HuH-7 (cell line): ENCODE data around the gene ZNF410.
"Not testable (repeated sequence)": the region's sequence is repeated elsewhere in the genome, so short reads cannot be mapped to it uniquely, and the experiment has no call there.

Experiments
- DNase-seq: peaks from one replicate; pipeline ENCODE4 v3.0.0; 2011; ENCODE audit warnings: low spot score

Gene ZNF410, protein sequence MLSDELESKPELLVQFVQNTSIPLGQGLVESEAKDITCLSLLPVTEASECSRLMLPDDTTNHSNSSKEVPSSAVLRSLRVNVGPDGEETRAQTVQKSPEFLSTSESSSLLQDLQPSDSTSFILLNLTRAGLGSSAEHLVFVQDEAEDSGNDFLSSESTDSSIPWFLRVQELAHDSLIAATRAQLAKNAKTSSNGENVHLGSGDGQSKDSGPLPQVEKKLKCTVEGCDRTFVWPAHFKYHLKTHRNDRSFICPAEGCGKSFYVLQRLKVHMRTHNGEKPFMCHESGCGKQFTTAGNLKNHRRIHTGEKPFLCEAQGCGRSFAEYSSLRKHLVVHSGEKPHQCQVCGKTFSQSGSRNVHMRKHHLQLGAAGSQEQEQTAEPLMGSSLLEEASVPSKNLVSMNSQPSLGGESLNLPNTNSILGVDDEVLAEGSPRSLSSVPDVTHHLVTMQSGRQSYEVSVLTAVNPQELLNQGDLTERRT

DNA sequence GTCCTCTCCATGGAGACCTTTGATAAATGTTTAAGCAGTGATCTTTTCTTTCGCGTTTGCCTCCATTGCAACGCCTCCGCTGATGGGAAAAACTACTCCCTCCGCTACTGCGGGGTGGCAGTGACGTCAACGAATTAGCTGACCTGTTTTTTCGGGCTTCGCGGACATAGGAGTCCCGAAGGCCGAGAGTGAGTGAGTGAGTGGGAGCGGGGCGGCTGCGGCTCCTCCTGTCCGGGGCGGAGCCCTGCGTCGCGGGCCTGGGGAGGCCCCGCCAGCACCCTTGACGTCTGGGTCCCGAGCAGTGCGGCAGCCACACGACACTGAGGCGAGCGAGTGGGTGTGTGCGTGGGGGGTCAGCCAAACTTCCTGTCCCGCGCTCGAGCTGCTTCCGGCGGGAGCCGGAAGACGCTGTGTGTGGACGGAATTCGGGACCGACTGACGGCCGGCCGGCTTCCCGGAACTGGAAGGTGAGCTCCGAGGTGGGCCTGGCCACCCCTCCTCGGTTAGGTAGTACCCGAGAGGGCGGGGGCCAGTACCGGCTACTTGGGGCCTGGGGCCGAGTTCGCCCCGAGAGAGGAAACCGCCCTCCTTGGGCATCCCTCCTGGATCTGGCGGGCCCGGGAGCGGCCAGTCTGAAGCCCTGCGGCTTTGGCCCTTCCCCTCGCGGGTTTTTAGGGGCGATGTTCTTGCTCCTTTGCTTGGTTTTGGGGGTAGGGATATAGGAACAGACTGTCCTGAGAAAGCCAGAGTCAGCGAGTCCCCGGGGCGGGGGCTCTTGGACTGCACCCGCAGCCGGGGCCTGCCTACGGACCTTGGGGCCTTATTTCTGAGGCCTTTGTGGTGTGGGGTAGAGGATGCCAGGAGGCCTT, at the start of gene ZNF410:
ZNF410 (plus strand) TSS at position 411 of the 869 bp plus-strand sequence. CDS start 5,317 bp downstream, outside the sequence.
- peak; percentile 80 for DNase-seq

DNA sequence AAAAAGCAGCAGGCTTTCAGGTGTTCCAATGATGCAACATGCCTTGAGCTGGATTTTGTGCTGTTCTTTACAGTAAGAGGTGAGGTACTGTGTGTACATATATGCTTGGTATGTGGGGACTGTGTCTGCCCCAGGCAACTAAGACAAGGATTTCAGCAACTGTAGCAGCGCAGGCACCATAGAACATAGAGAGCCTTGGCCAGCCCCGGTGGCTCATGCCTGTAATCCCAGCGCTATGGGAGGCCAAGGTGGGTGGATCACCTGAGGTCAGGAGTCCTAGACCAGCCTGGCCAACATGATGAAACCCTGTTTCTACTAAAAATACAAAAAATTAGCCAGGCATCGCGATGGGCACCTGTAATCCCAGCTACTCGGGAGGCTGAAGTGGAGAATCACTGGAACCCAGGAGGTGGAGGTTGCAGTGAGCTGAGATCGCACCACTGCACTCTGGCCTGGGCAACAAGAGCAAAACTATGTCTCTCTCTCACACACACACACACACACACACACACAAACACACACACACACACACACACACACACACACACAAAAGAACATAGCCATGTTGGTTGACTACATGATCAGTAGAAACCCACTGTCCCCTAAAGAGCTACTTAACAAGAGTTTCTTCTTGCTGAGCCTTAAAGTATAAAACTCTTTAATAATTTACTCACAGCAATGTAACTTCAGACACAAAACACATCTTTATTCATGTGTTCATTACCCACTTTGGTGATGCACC, 48.2 kb upstream of the ZNF410 start:
- not testable (repeated sequence) for DNase-seq

DNA sequence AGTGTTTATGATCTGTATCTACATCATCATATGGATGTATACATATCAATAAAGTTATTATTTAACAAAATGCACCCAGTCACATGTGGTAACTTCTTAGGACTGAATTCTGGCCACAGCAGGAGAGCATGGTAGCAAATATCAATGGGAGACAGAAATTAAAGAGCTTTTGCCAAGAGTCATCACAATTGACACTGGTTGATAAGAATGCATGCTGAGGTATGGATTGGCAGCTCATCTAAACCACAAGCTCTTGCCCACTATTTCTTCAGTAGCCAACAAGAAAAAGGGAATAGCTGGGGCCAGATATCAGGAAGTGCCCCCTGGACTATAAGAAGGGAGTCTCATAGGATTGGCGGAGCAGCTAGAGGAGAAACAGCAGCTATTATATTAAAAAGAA, 44.5 kb upstream of the ZNF410 start:
- DNase-seq = no peak

DNA sequence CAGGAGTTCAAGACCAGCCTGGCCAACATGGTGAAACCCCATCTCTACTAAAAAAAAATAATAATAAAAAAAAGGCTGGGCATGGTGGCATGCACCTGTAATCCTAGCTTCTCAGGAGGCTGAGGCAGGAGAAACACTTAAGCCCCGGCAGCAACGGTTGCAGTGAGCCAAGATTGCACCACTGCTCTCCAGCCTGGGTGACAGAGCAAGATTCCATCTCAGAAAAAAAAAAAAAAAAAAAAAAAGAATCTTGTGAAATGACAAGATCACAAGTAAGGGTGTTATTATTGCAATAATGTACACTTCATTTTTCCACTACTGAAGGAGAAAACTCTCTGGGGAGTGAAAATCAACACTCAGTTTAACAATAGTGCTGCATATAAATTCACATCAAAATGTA, 43.8 kb upstream of the ZNF410 start:
- DNase-seq = no peak

DNA sequence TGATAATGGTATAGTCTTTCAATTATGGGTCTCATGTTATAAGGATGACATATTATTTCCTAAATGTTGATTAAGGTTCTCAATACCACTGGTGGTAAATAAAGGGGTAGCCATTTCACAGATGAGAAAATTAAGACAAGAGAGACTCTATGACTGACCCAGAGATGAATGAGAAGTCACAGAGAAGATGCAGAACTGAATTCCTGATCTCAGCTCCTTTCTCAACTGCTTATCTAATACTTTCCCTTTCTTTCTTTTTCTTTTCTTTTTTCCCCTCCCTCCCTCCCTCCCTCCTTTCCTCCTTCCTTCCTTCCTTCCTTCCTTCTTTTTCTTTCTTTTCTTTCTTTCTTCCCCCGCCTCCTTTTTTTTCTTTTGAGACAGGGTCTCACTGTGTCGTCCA, 43.4 kb upstream of the ZNF410 start:
- no peak for DNase-seq

DNA sequence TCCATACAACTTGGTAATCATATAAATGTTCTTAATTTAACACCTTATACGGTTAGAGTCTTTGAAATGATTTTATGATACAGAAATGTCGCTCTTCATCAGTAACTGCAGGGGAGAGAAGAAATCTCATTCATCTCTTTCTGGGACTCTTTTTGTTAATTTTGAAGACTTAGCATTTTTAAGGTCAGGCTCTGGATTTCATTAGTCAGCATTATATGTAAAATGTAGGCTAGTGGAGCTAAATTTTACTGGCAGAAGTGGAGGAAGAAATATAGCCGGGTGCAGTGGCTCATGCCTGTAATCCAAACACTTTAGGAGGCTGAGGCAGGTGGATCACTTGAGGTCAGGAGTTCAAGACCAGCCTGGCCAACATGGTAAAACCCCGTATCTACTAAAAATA, 39.7 kb upstream of the ZNF410 start:
- no peak for DNase-seq

DNA sequence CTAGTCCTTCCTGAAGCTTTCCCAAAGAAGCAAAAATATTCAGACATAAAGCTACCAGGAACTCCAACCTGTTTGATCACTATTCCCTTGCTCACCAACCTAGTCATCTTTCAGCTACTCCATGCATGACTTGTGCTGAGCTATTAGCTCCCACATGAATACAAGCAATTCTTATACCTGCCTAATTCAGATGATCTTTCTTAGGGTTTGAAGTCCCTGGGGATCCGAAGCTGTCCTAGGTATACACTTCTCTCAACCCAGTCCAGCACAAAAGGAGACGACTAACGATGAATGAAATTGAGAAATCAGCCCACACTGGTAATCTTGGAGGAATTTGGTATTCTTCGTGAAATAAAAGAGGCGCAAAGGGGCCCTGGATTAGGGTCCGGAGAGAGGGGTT, 35.7 kb upstream of the ZNF410 start:
- DNase-seq = no peak

DNA sequence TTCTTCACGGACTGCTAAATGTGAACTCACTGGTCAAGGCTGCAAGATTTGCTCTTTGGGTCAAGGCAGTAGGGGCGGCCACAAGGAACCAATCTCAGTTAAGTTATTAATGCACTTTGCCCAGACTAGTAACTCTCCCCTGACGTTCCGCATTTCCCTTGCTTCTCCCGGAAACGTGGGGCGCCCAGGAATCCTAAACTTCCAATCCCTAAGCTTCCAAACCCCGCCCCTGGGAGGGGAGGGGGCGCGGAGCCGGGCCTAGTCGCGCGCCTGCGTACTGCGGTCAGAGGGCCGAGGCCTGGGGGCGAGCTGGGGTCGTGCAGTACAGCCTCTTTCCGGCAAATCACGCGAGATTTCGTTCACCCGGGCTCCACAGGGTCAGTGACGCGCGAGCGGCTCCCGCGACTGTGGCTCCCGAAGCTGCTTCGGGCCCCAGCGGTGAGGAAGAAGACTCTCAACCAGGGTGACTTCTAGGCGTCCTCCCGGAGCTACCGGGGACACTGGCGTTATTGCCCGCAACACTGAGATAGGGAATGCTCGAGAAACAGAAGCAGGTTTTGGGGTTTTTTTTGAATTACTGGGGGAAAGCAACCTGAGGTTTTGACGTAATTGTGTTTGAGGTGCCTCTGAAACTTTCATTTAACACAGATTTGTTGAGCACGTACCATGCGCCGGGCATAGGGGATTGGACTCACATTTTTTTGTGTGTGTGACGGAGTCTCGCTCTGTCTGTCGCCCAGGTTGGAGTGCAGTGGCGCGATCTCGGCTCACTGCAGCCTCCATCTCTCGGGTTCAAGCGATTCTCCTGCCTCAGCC, 34.9 kb upstream of the ZNF410 start, which contains the start of gene PTGR2:
PTGR2 (plus strand) TSS at position 265 of the 816 bp plus-strand sequence. CDS start 7,032 bp downstream, outside the sequence.
- DNase-seq = peak; percentile 84

DNA sequence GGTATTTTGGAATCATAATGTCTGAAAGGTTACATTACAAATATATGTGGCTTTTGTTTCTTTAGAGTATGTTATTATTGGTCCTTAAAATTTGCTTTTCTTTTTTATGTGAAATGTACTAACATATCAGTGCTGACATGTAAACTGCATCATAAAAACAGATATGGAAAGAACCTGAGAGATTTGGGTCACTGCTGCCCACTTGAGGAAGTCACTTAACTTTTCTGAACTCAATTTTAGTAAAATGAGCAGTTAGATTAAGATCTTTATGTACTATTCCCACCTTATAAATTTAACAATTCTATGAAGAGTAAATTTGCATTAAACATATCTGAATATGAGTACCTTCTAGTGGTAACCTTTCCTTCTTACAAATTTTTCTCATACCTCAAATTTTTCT, 27.5 kb upstream of the ZNF410 start:
- no peak for DNase-seq

DNA sequence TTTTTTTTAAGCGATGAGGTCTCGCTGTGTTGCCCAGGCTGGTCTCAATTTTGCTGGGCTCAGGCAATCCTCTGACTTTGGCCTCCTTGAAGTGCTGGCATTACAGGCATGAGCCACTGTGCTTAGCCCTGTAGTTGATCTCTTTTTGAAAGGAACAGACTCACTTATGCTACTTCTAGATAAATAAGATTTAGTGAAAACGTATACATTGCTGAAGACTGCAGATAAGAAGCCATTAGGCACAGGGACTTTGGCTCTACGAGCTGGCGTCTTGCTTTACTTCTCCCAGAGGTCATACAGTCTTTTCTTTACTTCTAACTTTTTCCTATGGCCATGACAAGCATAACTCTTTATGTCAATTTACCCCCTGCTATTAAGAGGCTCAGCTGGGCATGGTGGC, 25.6 kb upstream of the ZNF410 start:
- no peak for DNase-seq

DNA sequence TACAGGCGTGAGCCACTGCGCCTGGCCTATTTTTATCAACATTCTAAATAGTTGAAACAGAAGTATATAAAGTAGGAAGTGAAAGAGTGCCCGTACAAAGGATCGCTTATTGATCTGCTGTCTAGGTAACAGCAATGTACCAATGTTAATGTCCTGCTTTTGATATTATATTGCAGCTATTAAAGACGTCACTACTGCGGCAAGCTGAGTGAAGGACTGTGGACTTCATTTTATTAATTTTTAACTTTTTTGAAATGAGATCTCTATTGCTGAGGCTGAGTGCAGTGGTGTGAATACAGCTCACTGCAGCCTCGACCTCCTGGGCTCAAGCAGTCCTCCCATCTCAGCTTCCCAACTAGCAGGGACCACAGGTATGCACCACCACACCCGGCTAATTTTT, 24.2 kb upstream of the ZNF410 start:
- DNase-seq = no peak

DNA sequence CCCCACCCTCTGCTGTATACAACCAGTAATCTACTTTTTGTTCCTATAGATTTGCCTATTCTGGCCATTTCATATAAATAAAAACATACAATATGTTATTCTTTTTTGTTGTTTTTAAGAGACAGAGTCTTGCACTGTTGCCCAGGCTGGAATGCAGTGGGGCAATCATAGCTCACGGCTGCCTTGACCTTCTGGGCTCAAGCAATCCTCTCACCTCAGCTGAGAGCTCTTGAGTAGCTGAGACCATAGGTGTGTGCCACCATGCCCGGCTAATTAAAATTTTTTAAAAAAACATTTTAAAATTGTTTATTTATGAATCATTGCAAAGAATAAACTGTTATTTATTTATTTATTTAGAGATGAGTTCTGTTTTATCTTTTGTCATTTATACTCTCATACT, 23.4 kb upstream of the ZNF410 start:
- no peak for DNase-seq

DNA sequence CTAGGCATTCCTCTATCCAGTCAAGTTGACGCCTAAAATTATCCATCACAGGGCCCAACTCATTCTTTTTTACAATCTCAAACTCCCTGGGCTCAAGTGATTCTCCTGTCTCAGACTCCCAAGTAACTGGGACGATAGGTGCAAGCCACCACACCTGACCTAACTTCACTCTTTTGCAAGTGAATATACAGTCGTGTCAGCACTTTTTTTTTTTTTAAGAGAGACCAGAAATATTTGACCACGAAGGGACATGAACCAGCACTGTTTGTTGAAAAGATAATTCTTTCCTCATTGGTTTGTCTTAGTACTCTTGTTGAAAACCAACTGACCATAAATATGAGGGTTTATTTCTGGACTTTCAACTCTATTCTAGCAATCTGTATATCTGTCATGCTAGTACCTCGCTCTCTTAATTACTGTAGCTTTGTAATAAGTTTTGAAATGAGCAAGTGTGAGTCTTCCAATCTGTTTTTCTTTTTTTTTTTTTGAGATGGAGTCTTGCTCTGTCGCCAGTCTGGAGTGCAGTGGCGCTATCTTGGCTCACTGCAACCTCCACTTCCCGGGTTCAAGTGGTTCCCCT, 21.0 kb upstream of the ZNF410 start:
- DNase-seq = no peak

DNA sequence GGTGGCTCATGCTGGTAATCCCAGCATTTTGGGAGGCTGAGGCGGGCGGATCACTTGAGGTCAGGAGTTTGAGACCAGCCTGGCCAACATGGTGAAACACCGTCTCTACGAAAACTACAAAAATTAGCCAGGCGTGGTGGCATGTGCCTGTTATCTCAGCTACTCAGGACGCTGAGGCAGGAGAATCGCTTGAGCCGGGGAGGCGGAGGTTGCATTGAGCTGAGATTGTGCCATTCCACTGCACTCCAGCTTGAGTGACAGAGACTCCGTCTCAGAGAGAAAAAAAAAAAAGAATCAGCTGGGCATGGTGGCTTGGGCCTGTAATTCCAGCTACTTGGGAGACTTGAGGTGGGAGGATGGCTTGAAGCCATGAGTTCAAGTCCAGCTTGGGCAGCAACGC, 16.9 kb upstream of the ZNF410 start:
- DNase-seq = not testable (repeated sequence)

DNA sequence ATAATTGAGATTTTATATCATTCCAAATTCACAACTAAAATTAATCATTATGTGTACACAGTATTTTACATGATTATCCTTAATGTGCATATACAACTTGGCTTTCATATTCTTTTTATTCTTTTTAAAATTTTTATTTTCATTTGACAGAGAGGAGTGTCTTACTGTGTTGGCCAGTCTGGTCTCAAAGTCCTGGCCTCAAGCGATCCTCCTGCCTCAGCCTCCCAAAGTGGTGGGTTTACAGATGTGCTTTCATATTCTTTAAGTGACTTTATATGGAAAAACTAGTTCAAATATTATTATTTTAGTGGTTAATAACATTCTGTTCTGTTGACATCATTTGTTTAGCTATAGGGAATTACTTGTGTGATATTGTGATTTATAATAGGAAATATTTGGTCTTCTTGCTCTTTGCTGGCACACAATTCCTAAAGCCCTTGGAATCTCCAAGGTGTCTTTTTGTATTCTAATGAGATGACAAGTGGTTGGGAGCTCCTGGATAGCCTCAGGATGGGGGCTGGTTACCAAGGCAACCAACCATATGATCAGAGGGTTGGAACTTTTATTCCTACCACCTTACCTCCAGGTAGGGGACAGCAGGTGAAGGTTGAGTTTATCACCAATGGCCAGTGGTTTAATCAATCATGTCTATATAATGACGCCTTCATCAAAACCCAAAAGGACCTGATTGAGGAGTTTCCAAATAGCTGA, 16.0 kb upstream of the ZNF410 start:
- no peak for DNase-seq

DNA sequence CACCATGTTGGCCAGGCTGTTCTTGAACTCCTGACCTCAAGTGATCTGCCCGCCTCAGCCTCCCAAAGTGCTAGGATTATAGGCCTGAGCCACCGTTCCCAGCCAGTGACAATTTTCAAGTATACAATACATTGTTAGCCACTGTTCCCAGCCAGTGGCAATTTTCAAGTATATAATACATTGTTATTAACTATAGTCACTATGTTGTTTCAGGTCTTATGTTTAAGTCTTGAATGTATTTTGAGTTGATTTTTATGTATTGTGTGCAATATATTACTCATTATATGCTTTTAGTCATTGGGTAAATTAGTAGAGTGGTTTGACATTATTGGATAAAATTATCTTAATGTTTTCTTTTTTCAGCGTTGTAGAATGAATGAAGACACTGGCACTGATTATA, 13.0 kb upstream of the ZNF410 start:
- no peak for DNase-seq

DNA sequence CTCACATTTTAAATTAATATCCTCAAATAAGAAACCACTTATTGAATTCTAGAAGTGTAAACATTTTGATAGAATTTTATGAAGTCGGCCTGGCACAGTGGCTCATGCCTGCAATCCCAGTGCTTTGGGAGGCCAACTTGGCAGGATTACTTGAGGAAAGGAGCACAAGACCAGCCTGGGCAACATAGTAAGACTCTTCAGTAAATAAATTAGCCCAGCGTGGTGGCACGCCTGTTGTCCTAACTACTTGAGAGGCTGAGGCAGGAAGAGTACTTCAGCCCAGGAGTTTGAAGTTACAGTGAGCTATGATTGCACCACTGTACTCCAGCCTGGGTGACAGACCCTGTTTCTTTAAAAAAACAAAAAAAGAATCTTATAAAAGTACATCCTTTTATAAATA, 8.9 kb upstream of the ZNF410 start:
- no peak for DNase-seq

DNA sequence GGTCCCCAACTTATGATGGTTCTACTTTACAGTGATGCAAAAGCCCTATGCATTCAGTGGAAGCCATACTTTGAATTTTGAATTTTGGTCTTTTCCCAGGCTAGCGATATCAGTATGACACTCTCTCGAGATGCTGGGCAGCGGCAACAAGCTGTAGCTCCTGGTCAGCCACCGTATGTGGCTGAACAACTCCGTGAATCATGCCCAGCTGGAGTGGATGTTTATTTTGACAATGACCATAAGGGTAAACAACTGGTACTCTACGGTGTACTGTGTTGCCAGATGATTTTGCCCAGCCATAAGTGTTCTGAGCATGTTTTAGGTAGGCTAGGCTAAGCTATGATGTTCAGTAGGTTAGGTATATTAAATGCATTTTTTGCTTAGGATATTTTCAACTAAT, 8.2 kb upstream of the ZNF410 start:
- no peak for DNase-seq

DNA sequence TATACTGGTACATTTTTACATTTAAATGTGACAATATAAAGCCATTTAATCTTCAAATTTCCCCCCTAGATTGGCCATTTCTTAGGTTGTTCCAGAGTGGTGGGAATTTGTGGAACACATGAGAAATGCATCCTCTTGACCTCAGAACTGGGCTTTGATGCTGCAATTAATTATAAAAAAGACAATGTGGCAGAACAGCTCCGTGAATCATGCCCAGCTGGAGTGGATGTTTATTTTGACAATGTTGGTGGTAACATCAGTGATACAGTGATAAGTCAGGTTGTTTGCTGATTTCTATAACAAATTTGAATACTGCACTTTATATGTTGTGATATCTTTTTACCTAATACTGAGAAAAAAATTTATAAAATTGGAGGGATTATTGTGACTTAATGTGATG, 7.6 kb upstream of the ZNF410 start:
- DNase-seq = no peak

DNA sequence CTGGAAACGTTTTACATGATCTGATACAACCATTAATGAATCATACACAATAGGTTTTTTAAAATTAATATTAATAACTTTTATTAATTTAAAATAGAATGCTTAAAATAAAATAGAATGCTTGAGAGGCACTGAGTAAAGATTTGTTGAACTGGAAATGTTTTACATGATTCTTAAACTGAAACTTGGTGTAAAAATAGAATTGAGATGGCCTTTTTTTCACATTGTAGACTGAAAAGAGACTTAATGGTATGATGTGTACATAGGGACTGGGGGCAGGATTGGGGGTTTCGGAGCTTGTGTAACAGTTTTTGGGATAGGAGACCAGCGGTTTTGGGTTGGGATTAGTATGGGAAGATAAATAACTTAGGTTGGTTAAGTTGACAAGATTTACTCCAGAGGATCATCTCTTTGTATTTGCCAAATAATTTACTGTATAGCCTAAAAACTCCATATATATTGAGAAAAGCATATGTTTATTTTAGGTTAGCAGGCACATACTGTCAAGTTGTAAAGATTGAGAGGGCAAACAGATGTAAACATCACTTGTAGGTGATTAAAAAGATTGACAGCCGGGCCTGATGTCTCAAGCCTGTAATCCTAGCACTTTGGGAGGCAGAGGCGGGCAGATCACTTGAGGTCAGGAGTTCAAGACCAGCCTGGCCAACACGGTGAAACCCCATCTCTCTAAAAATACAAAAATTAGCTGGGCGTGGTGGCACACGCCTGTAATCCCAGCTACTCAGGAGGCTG, 2.0 kb upstream of the ZNF410 start:
- DNase-seq = no peak
